Stimulated activated CD4-positive, alpha-beta T cell treated with anti-CD3 and anti-CD28 coated beads, Interleukin-2, amount 100 ng/mL, for 24 hours (primary cell): ENCODE data around the gene KRT33B.
"Not testable (repeated sequence)": the region's sequence is repeated elsewhere in the genome, so short reads cannot be mapped to it uniquely, and the experiment has no call there.

Experiments
- DNase-seq, 2 donors: peaks; one replicate each; pipeline ENCODE4 v3.0.0-alpha.2; 2020

Gene KRT33B

DNA sequence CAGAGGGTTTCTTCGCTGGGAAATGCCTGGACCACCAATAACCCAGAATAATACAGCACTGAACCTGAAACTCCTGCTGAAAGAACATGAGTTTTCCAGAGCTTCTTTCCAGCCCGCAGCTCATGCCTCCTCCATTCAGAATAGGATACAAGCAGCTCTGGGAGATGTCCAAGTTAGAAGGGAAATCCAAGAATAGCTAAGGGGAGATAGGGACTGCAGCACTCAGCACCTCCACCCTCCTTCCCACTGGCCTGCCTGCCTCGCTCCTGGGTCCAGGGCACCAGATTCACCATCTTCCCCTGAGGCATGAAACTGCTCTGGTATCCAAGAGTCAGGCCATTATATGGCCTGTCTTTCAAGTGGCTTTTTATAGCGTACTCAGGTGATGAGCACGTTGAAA is 23.7 kb upstream of the KRT33B start:
- DNase-seq: no peak

DNA sequence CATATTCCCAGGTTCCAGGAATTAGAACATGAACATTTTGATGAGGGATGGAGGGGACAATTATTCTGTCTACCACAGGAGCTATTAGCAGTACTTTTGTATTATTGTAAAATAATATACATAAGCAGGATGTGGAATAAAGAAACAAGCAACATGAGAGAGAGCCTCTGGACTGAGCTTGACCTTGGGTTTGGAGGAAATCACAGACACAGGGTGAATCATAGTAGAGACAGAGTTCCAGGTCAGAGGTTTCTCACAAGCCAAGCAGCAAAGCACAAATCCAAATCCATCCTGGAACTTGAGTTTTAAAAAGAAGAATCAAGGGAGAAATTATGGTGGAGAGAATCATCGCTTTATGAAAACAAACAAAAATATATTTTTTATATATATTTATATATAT is 22.7 kb upstream of the KRT33B start:
- no peak for DNase-seq

DNA sequence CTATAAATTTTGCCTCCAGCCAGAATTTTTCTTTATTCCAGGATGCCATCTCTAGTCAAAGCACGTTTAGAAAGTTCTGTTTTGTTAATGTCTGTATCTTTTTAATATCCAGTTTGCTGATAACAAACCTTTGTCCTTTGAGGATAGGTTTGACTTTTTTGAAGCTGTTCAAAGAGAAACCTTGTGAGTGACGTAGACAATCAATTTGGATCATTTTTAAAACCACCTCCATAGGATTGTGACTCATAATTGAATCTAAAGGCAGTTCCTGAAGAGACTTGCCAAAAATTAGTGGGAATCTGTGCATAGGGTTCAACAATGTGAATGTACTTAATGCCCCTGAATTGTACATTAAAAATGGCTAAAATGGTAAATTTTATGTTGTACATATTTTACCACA is 21.9 kb upstream of the KRT33B start:
- DNase-seq: no peak

DNA sequence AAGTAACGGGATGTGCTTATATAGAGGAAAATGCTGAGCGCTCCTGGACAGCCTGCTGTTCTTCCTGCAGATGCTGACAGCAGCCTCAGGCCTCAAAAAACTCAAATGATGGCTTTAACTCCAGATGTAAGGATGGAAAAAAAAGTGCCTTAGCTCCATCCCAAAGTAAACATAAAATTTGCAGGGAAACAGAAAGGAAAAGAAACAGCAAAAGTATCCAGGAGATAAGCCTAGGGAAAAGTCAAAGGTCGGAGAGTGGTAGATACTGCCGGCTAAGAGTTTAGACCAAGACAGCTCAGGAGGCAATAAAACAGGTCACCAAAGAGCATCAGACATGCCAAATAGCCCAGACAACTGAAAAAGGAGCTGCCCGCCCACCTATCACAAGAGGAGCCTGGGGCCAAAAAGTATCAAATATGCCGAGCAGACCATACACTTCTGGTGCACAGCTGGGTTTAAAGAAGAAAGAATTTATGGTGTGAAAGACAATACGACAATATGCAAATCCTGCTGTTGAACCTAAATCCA is 20.9 kb upstream of the KRT33B start:
- DNase-seq: no peak

DNA sequence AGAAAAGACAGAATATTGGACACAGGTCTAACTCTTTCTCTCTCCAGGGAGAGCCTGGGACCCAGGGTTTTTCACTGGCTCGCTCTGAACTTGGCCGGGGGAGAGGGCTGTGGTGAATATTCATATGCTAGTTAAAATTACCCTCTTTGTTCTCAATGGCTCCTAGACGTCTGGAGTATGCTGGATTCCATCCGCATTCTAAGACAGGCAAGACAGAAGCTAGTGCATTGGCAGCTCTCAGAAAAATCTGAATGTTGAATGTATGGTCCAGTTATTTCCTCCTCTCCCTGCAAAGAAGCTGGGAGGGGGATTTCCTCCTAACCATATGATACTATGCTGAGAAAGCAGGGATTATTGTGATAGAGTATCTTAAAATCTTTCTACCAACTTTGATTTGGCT is 18.1 kb upstream of the KRT33B start:
- DNase-seq: no peak

DNA sequence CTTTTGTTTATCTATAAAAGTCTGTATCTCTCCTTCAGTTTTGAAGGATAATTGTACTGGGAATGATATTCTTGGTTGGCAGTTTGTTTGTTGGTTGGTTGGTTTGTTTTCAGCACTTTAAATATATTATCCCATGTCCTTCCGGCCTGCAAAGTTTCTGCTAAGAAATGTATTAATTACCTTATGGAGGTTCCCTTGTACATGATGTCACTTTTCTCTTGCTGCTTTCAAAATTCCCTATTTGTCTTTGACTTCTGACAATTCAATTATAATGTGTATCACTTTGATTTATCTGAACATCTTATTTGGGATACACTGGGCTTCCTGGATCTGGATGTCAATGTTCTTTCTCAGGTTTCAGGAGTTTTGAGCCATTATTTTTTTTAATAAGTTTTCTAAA is 16.6 kb upstream of the KRT33B start:
- DNase-seq: no peak

DNA sequence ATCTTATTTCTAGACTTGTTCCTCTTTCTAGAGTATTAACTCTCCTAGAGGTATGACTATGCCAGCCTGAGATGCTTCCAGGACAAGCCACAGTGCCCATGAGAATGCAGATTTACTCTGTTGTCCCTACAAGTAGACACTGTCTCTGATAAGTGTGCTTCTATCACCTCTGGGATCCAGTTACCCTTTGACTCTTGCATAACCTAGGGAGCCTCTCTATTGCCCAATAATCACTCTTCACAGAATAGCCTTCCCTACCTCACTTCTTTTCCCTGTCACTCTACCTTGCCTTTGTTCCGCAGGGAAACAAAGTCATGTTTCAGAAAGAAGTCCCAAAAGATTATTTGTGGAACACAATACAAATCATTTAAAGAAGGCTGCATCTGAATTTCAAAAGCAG is 14.1 kb upstream of the KRT33B start:
- DNase-seq: no peak

DNA sequence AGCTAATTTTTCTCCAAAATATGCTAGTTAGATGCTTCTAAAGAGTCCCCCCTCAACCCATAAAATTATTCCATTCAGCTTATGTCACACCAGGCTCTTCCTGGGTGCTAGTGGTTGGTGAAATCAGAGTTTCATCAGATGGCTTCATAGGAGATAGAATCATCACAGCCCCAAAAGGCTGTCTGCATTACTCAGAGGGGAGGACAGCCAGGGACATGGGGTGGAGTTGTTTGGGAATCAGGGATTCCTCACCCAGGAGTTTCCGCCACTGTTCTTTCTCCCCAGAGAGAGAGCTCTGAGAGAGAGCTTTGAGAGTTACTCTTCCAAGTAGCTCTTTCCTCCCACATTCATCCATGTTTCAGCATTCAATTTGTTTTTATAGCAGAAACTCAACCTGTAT is 12.8 kb upstream of the KRT33B start:
- no peak for DNase-seq

DNA sequence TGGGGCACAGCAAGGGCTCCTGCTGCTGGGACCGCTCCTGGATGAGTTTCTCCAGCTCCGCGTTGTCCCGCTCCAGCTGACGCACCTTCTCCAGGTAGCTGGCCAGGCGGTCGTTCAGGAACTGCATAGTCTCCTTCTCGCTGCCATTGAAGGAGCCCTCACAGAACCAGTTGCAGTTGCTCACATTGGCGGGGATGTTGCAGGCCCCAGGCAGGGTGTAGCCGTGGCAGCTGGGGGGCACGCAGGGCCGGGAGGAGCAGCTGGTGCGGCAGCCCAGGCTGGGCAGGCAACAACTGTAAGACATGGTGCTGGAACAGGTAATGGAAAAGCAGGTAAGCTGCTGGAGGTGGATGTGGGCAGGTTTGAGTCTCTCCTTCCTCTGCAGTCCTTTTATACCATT is 12.3 kb upstream of the KRT33B start, which contains the start of gene KRT34:
Gene KRT34 (minus strand): TSS at position 364 of the 400 bp plus-strand sequence. CDS start 60 bp downstream, at position 304.
- not testable (repeated sequence) for DNase-seq

DNA sequence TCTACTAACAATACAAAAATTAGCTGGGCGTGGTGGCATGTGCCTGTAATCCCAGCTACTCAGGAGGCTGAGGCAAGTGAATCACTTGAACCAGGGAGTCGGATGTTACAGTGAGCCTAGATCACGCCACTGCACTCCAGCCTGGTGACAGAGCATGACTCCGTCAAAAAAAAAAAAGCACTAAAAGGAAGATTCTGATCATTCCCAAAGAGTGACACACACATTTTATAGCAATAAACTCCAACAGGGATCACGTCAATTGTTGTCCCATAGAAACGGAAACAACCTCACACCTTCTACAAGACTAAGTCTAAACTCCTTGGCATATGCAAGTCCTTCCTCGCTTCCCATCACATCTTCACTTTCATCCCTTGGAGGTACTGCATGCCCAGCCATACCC is 10.5 kb upstream of the KRT33B start:
- not testable (repeated sequence) for DNase-seq

DNA sequence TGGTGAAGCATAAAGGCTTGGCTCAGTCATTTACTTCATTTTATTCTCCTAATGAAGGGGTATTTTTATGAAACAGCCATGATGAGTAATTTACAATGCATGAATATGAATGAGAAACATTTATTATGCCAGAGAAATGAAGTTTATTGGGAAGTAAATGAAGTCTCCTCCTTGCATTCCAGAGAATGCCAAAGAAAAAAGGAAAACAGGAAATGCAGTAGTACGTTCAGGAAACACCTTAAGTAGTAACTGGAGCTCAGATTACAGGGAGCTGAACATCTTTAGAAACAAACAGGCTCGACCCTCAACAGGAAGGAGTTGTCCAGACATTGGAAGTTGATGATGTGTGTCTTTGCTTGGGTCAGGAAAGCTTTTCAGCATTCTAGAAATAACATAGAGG is 7.9 kb upstream of the KRT33B start:
- no peak for DNase-seq

DNA sequence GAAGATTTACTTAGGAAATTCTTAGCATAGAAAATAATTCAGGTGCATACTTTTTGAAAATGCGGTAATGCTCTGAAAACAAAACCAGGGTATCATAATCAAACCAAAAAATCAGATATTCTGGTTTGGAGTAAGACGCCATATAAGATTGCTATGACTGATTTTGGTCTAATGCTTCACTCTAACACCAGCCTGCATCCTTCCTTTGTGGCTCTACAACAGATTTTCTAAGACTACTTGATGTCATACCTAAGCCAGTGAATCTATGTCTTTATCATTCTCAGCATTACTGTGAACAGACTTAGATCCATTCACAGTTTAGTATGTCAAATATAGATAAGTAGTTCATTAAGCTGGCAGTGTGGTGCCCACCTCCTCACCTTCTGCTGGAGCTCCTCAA is 590 bp downstream of the KRT33B start:
- no peak for DNase-seq

DNA sequence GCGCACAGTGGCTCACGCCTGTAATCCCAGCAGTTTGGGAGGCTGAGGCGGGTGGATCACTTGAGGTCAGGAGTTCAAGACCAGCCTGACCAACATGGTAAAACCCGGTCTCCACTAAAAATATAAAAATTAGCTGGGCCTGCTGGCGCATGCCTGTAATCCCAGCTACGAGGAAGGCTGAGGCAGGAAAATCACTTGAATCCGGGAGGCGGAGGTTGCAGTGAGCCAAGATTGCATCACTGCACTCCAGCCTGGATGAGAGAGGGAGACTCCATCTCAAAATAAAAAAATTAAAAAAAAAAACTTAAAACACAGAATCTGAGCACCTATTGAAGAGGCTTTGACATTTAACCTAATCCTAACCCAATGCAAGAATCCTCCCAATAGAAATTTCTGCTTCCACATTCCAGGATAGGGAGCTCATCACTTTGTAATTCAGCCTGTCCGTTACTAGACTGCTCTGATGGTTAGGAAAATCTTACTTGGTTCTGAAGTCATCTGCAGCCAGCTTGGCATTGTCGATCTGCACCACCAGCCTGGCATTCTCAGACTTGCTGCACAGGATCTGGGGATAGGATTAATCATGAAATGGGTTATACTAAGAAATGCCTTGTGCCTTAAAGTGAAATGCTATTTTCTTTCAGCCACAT is 2.1 kb downstream of the KRT33B start:
- no peak for DNase-seq

DNA sequence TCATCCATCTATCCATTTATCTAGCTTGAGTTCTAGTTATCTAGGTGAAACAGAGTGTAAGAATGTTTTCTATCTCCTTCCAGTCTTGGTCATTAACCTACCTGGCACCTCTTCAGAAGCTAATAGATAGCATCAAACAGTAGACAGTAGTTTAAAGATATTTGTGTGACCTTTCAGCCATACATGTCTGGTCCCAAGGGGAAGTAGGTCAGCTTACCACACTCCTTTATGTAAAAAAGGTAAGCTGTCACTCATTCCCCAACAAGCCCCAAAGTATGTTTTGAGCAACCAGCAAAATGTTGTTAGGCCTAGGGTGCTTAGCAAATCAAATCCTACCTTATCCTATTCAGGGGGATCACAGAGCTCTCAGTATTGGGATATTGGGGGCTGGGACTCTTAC is 3.5 kb downstream of the KRT33B start:
- DNase-seq: no peak

DNA sequence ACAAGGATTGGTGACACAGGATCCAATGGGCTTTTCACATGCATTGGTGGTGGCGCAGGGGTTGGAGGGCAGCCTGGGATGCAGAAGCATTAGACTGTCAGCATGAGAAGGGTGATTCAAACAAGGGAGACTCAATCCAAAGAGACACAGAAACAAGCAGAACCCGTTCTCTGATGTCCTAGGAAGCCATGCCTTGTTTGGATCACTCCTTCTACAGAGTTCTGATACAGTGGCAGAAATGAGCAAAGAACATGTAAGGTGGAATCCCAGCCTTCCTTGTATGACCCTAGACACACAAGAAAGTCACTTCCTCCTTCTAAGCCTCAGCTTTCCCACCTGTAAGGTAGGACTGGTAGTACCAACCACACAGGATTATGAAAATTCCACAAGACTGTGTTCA is 5.7 kb downstream of the KRT33B start:
- no peak for DNase-seq

DNA sequence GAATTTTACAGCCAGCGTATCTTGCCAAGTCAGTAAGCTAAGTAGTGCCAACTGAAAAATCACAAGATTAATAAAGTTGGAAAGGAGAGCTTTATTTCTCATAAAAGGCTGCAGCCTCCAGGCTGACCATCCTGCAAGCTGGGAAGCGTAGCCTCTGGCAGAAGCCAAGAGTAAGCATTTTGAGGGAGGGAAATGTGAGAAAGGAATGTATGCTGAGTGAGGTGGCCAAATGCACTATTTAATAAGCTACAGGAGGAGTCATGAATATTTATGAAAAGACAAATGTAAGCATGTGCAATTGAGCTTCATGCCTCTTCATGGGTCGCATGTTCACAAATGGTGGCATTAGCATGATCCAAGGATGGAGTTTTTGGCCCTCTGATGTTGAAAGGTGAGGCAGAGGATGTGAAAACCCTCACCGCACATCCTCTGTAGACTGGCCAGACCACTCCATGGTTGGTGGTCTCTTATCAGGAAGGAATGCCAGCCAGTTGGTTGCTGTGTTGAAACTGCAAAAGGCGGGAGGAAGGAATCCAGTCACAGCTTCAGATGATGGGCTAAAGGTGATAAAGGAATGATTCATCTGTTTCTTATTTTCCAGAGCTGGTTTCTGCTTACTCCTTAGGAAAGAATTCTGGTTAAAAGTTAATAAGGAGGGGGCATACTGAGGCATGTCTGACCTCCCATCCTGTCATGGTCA is 9.2 kb downstream of the KRT33B start:
- DNase-seq: no peak

DNA sequence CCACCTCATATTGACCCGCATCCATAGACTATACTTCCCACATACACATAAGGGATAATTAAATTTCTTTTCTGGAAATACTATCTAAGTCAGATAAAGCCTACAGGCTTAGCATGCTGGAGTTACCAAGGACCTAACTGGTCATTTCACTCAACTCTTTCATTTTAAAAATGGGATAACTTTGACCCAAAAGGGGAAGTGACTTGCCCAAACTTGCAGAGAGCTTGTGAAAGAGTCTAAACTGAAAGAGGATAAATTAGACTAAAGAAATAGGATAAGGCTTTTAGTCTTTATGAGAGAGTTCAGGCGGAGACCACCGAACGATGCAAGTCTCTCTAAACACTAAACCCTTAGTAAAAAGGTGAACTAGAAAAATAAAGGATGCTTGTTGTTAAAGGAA is 15.1 kb downstream of the KRT33B start:
- DNase-seq: no peak

DNA sequence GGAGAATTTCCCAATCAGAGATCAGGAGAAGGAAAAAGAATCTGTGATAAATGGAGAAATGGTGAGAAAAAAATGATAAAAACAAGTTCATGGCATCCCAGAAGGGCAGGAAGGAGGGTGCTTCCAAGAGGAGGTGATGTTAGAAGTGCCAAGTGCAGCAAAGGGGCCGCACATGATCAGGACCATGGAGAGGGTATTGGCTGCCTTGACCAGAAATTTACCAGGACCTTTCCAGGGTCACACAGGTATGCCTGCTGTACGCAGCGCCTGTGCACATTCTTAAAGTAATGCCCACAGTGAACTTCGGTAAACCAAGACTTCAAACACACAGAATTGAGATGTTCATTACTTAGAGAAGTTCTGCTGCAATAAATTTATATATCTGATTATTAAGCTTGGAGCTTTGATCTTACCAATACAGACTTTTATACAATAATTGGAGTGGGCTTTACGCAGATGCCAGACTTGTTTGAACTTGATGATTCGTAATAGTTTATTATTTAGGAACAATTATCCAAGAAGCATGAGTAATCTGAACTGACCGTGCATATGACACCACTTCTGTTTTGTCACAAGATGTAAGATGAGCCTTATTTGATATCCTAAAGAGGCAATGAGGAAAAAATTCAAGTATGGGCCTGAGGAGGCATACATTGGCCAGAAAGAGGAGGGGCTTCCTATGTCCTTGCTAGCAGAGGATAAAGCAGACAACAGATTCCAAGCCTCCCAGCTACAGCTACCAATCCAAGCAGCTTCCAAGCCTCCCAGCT is 16.8 kb downstream of the KRT33B start:
- no peak for DNase-seq

DNA sequence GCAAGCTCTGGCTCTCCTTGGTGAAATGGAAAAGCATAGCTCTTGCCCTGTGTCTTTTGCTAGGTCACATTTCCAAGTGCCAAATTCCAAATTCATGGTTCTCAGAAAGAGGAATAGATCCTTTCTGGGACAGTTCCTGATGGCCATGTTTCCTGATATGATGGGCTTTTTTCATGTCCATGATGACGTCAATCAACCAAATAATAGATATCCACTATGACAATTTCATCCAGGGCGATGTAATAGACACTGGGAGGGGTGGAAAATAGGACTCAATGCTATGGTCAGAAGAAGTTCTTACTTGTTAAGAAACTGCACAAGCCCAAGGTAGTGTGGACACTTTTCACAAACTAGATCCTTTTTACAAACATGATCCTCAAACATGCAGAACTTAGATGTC is 18.4 kb downstream of the KRT33B start:
- DNase-seq: no peak

DNA sequence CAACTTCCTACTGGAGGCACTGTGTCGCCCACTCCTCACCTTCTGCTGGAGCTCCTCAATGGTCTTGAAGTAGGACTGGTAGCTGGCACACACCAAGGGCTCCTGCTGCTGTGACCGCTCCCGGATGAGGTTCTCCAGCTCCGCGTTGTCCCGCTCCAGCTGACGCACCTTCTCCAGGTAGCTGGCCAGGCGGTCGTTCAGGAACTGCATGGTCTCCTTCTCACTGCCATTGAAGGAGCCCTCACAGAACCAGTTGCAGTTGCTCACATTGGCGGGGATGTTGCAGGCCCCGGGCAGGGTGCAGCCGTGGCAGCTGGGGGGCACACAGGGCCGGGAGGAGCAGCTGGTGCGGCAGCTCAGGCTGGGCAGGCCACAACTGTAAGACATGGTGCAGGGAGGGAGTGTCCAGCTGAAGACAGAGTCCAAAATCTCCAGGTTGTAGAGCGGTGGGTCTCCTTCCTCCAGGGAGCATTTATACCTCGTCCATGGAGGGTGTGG is 19.2 kb downstream of the KRT33B start, which contains the start of gene KRT33A:
Gene KRT33A (minus strand): TSS at position 448 of the 498 bp plus-strand sequence. CDS start 61 bp downstream, at position 387.
- DNase-seq: not testable (repeated sequence)

DNA sequence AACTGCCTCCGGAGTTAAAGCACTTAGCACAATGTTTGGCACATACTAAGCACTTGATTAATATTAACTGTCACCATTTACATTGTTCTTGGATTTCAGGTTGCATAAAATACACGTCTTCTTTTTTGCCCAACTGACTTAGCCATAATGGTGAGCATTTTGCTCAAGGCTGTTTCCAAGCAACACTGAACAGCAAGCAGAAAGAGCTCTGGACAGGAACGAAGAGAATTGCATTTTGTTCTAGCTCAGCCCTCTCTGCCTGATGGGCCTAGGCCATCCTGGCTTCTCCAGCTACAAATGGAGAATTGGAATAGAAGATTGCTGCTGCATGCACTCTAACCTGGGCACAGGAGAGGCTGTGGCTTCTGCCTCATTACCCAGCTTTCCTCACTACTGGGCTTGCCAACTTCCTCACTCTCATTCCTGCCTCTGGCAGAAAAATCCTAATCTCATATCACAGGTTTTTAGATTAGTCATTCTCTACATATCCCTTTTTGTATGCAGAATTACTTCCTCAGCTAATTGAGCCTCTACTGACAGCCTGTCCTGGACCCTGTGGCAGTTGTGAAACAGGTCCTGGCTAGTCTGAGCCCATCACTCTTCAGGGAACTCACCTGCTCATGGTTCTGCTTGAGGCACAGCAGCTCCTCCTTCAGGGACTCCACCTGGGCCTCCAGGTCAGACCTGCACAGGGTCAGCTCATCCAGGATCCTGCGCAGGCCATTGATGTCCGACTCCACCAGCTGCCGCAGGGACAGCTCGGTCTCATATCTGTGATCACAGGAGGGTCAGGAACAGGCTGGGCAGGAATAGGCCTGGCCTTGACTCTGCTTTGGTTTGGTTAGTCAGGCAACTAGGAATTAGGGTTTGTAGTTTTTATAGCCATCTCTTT is 21.5 kb downstream of the KRT33B start:
- DNase-seq: no peak

DNA sequence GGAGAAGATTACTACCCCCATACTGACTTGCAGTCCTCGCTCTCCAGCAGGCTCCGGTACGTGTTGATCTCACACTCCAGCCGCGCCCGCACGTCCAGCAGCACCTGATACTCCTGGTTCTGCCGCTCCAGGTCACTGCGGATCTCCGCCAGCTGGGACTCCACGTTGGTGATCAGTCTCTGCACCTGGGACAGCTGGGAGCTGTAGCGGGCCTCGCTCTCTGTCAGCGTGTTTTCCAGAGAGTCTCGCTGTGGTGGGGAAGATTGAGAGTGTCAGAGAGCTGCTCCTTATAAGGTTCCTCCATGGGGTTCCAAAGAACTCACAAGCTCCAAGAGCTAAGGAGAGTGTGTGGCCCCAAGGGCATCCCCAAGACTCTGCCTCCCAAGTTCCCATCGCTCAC is 23.2 kb downstream of the KRT33B start:
- DNase-seq: not testable (repeated sequence)
